NCI-H1092 treated with DMSO at 0.1 percent for 48 hours (cell line): ENCODE data around the gene CAPN9.

ENCODE experiments used
- DNase-seq: peaks from one replicate; lab custom pipeline; 2025; lab: John Stamatoyannopoulos, UW

CAPN9 gene

DNA sequence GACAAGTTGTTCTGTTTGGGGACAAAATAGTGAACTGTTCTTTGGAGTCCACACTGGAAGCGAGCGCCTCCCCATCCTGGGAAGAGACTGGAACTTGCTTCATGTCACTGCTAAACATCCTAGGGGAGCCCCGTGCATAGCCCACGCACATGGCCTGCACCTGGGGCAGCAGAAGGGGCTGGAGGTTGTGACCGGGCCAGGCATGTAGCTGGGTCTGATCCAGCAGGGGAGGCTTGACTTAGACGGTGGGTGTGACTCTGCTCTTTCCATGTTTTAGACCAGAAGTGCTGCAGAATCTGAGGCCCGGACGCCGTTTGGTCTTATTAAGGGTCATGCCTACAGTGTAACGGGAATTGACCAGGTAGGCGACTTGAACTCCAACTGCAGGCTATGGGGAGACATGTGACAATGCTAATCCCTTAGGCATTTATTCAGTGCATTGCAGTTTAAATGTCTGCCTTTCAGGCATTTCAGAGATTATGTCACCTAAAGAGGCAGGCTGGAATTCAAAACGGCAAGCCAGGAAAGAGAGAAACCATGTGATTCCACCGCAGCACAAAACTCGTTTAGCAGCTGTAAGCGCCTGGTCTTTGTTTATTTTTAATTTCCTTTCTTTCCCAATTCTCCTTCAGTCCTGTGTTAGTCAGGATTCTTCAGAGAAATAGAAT, 21.8 kb downstream of the CAPN9 start:
- DNase-seq, result no peak

DNA sequence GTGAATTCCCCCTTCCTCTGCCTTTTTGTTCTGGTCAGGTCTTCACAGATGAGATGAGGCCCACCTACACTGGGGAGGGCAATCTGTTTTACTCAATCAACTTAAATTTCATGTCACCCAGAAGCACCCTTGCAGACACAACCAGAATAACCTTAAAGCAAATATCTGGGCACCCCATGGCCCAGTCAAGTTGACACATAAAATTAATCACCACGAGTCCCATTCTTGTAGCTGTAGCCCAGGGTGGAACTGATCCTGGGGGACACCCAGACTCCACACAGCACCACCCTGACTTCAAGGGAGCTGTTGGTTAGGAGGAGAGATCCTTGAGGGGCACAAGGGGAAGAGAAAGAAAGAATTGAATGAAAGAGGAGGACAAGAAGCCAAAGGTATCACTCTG, 23.1 kb downstream of the CAPN9 start:
- no peak for DNase-seq

DNA sequence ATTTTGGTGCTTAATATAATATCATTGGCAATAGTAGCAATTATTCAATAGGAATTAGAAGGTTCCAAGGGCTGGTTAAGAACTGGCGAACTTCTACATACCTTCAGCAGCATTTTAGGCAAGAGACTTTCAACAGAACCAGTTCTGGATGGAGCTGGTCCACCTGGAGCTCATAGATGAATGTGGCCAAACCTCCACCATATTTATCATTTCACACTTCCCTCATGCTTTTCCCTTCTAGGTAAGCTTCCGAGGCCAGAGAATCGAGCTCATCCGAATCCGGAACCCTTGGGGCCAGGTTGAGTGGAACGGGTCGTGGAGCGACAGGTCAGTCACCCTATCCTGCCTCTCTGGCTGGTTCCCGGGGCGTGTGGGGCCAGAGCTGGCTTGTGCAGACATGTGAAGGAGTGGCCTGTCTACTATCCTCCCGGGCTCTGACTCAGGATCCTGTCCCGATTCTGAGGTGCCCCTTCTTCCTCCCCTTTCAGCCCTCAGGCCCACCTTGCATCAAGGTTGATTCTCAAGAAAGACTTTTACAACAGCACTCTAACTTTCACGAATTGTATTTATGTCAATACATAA, 24.7 kb downstream of the CAPN9 start:
- no peak for DNase-seq

DNA sequence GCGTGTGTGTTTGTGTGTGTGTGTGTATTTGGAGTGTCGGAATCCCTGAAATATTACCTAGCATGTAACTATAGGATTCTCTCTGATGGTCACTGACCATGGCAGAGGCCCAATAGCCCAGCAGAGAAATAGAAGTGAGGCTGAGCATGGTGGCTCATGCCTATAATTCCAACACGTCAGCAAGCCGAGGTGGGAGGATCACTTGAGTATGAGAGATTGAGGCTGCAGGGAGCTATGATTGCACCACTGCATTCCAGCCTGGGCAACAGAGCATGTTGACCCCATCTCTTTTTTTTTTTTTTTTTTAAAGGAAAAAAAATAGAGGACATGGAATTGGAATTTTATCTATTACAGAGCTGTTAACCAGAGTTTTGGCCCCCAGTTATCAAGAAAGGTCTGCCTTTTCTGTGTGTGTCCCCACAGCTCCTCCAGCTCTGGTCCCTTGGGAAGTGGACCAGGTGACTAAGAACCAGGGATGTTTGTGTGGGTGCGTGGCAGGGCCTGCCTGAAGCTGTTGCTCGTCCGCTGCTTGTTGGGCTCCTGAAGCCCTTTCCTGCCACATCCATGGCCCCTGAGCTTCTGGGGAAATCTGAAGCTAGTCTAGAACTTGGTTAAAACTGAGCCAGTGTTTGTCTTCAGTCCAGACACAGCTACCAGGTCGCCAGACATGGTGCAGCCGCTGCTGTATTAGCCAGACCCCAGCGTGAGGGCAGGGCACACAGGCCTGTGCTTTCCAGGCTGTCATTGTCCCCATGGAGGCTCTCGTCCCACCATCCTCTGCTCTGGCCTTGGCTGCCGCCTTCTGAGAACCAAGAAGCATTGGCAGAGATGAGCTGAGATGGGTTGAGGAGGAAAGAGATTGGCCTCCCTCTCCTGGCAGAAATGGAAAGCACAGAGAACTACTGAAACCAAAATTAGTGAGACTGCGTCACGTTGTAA, 25.5 kb downstream of the CAPN9 start:
- peak; percentile 9 for DNase-seq

DNA sequence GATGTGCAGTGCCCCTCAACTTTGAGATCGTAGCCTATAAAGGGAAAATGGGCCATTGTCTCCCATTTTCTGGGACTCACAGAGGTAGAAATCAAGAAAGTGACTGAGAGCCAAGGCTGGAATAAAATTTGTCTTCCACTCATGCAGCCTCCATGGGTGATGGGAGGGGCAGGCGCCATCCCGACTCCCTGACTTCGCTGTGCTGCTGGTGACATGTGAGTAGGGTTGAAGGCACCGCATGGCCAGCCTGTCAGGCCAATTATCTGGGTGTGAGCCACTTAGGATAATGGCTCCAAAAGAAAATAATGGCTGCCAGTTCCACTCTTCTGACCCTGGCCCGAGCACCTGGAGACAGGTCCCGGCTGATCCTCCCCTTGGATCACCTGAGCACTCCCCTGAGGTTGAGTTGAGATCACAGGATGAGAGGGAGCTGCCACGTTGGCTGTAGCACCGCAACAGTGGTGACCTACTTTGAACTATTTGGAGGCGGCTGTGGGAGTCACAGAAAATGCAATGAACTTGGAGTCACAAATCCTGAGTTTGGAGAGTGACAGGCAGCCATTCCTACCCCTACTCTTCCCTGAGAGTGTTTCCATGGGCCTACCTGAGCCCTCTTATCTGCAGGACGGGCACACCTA, 26.3 kb downstream of the CAPN9 start:
- no peak for DNase-seq

DNA sequence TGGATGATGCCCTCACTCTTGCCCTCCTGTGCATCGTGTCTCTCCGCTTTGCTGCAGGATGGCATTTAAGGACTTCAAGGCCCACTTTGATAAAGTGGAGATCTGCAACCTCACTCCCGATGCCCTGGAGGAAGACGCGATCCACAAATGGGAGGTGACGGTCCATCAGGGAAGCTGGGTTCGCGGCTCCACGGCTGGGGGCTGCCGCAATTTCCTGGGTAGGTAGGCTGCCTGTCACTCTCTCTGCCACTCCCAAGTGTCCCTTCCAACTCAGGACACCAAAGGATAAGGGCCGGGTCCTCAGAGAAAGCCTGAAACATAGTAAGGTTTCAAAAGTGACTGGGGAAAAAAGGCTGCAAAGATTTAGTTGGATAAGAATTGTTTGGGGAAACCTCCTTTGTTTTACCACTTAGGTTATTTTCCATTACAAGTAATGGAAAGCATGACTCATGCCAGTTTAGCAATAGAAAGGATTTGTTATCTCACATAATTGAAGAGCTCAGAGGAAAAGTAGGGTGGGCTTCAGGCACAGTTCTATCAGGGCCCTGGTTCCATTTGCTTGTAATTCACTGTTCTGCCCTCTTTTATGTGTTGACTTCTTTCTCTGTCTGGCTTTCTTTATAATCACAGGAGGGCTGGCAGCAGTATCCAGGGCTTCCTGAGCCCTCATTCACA, 31.9 kb downstream of the CAPN9 start:
- no peak for DNase-seq

DNA sequence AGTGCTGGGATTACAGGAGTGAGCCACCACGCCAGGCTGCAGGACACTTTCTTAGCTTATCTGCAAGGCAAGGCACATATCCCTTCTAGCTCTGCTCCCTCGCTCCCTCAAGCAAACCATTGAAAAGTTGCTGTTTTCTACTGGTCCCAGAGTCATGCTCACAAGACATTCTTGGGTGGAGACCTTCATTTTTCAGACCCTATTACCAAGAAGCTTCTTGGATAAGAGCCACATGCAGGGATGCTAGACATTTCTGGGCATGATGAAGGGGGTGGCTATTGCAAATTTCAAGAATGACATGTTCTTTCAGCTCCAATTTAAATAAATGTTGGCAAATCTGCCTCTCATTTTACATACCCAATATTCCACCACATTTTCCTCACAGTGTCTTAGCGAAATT, 33.9 kb downstream of the CAPN9 start:
- no peak for DNase-seq

DNA sequence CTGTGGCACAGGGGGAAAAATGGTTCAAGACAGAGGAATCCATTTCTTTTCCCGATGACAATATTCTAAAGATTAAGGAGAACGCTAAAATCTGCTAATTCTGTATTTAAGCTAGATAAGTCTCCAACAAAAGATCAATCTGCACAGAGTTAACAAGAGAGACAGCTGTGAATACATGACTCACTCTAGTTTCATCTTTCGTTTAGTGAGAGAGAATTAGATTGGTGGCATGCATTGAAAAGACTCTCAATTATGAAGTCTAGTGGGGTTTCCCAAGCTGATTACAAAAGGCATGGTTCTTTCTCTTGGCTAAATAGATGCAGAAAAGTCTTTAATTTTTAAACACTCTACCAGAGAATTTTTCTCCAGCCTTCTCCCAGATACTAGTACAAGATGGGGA, 34.4 kb downstream of the CAPN9 start:
- no peak for DNase-seq

DNA sequence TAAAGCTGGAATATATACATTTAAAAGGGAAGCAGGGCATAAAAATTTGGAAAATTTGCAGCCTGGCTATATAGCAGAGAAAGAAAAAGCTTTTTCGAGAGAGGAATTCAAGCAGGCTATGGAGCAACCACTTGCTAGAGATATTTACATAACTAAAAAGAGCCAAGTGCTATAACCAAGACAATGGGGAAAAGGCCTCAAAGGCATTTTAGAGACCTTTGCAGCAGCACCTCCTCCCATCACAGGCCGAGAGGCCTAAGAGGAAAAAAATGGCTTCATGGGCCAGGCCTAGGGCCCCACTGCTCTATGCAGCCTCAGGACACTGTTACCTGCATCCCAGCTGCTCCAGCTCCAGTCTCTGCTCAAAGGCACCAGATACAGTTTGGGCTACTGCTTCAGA, 37.0 kb downstream of the CAPN9 start:
- no peak for DNase-seq

DNA sequence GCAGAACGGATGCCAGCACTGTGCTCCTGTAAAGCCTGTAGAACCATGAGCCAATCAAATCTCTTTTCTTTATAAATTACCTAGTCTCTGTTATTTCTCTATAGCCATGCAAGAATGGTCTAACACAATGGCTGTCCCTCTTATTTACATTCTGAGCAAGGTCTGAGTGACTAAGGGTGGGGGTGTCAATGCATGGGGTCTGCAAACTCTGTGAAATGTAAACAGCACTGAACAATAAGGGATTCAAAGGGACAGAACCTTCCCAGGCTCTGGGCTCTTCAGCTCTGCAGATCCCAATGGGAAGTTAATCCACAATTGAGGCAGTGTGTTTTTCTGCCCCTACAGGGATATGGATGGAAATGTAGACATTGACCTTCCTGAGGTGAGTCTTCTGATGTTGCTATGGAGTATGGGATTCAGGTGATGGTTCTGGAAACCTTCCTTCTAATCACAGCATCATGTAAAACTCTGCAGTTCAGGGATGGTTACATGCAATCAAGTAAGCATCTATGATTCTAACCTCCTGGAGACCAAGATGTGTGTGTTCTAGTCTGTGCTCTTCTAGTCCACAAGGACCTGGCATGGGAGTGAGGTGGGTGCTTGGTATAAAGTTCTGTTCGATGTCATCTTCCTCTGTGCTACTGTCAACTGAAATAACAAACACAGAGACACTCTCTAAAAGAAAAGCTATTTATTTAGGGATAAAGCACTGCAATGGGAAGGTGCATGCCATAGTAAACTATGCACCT, 38.6 kb downstream of the CAPN9 start:
- DNase-seq, result no peak

DNA sequence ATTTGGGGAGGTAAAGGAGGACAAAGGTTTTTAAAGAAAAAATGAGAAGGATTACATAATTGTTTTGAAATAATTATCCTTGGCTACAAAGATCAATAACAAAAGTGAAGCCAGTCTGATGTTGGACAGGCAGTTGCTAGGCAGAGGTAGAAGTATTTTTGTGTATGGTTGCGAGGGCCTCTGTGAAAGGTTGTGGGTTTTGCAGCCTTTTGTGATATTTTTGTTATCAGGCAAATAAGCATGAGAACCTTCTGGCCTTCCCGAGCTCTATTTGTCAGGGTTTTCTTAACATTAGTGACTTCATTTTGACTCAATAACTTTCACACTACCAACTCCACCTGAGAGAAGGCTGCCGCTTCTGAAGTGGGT, 39.2 kb downstream of the CAPN9 start:
- no peak for DNase-seq

DNA sequence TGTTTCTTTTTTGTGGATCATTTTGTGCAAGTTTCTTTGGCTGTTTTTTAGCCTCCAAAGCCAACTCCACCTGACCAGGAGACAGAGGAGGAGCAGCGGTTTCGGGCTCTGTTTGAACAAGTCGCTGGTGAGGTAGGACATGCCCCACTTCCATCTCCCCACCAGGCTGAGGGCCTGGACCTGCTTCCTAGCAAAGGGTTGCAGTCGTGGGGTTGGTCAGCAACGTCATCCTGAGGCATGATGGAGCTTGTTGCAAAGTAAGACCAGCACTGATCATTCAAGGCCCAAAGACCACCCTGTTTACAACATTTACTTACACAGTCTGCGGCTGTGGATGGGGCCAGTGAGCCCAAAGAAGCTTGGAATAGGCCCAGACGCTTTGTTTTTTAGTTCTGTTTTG, 40.3 kb downstream of the CAPN9 start:
- no peak for DNase-seq

DNA sequence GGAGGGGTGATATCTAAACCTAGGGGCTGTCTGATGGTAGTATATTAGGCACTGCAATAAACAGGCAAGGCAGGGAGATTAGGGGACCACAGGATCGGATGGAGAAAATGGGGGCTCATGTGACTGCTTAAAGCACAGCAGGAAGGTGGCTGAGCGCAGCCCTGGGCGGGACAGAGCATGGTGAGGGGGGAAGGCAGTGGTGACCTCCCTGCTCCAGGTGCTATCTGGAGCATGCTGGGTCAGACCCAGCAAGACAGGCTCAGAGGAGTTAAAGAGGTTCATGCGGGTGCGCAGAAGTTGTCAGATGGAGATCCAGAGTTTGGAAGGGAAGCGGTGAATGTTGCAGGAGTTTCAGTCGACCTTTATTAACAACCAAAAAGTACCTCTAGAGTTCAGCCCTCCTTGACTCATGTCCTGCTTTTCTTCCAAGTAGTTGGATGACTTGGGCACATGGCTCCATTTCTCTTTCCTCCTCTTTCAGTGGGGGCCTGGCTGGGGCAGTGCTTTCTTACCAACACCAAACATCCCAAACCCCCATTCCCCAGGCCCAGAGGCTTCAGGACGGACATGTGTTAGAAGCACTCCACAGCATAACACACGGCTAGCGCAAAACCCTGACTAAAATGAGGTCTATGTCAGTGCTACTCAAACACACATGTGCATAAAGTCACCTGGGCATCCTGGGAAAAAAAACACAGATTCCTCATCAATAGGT, 41.5 kb downstream of the CAPN9 start:
- no peak for DNase-seq

DNA sequence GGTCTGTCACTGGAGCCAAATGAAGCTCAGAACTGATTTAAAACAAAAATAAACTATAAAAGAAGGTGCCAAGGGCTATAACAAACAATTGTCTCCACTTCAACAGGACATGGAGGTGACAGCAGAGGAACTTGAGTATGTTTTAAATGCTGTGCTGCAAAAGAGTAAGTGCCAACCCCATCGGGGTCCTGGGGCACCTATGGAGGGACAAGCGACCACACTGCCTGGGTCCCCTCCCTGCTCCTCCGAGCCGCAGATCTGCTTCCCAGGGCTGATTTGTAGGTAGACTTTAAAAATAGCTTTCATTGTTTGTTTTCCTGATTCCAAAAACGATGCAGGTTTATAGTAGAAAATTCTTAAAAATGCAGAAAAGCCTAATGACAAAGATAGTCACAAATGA, 42.8 kb downstream of the CAPN9 start:
- DNase-seq, result no peak

DNA sequence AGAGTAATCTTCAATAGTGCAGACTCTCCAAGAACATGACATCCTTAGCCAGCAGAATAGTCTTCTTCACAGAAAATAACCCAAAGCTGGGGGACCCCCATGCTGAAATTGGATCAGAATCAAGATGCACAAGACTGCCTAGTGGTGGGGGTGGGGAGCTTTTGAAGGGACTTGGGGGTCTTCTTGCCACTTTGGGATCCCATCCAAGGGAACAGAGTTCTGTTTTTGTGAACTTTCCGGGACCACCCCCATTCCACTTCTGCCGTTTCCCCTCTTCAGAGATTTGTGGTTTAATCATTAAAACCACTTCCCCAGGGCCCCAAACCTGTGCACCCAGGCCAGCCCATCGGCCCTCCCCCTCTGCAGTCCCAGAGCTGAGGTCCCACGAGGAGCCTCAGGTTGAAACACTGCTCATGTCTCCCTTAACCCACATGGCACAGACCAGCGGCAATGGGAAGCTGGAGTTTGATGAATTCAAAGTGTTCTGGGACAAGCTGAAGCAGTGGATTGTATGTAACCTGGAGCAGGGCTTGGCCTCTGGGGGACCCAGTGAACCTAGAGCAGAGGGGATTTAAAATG, 44.9 kb downstream of the CAPN9 start:
- DNase-seq, result no peak

DNA sequence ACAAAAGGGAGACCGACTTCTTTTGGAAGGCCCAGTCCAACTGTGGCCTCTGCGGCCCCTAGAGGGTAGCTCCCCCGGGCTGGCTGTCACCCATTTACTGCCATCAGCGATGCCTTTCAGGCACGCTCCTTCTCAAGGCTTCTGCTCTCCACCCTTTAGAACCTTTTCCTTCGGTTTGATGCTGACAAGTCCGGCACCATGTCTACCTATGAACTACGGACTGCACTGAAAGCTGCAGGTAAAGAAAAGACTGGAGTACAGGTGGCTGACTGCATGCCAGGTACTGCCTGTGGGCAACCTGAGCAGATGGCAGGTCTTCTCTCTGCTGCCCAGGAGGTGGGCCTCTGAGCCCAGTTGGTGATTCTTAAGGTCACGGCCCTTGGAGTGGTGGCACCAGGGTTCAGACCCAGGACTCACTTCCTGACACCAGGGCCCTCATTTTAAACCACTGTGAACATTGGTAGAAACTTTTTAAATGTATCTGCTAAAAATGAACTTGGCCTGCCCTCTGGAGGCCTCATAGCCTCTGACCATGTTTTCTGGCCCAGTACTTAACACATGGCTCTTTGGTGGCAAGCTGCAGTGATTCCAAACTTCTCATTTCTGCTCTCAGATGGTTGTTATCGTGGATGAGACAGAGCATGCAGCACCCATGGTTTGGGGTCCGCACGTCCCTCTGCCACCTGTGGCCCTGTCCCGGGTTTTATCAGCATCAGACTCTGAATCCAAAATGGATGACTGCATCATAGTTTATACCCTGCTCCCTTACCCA, 45.7 kb downstream of the CAPN9 start:
- no peak for DNase-seq

DNA sequence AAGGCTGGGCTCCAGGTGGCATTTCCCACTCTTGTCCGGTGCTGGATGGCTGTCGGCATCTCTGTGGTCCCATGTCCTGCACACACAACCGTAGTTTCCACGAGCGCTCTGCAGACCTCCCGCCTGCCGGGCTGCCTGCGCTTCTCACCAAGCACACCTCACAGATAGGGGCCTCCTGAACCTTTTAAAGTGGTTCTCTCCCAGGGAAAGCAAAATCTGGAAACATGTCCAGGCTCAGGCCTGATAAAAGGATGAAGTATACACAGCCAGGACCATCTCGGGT, 46.2 kb downstream of the CAPN9 start:
- no peak for DNase-seq

DNA sequence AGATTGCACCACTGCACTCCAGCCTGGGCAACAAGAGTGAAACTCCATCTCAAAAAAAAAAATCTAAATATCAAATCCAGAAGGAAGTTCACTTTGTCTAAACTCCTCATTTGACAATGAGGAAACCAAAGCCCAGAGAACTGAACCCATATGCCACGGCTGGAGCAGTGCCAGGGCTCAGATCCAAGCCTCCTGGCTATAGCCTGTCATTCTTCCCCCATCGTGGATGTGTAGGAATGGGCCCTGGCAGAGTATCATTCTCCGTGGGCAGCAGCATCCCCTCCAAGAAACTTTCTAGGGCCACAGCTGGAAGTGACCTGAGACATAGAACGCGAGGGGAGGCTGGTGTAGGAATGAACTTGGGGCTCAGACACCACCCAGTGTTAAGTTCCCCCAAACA, 47.2 kb downstream of the CAPN9 start:
- no peak for DNase-seq

DNA sequence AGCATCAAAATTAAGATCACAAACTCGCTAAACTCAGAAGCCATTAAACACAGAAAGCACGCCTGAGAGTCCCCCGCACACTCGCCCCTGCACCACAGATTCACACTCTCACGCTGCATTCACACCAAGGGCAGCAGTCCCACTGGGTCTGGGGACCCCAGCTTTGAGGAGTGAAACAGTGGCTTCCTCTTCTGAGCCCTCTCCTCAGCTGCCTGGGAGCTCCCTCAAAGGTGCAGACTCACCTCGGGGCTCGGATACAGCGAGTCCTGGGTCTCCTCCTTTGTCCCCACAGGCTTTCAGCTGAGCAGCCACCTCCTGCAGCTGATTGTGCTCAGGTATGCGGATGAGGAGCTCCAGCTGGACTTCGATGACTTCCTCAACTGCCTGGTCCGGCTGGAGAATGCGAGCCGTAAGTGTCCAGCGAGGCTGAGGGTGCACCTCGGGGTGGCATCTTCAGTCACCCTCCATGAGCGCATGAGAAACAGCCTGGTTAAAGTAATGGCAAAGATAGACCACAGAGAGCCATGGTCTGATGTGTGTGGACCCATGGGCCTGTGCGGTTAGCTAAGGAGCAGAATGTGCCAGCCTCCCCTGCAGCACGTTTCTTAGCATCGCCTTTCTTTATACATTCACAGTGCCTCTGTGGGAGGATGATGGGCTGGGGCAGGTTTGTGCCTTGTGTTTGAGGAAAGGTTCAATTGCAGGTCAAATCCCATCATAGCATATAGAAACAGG, 47.9 kb downstream of the CAPN9 start:
- no peak for DNase-seq
